NB4 (cell line): Measurements from ENCODE around the gene CHRDL2.

Experiments used
- CTCF ChIP-seq: IDR thresholded peaks from one replicate; pipeline ENCODE4 v1.5.1; 2012; ENCODE audit warnings: low read depth, low read length
- MAX ChIP-seq: IDR thresholded peaks from 2 replicates; pipeline ENCODE4 v1.6.1; 2011; ENCODE audit warnings: low read depth, low read length

GRCh38 chr11:74685905-74686304 is 45.3 kb downstream of the CHRDL2 start:
- TF ChIP-seq CTCF (no peak), MAX (no peak)
